Nephron (organoid): ENCODE results near the gene SCN1A.

Experiments
- H3K27ac Mint-ChIP-seq, 3 experiments: 2 replicates each; pipeline ENCODE4 v1.8.0; 2020; ENCODE audit warnings: mixed read lengths in 3 of 3, mild to moderate bottlenecking in 2 of 3, moderate library complexity in 1 of 3
- H3K27me3 Mint-ChIP-seq: 2 replicates; pipeline ENCODE4 v1.8.0; 2021; ENCODE audit warnings: low read depth, mild to moderate bottlenecking, moderate library complexity, mixed read lengths
- H3K36me3 Mint-ChIP-seq: 2 replicates; pipeline ENCODE4 v1.8.0; 2020; ENCODE audit warnings: low read depth, mixed read lengths
- H3K4me1 Mint-ChIP-seq: 2 replicates; pipeline ENCODE4 v1.8.0; 2020; ENCODE audit warnings: mixed read lengths
- H3K4me3 Mint-ChIP-seq, 3 experiments: 2 replicates each; pipeline ENCODE4 v1.8.0; 2020; ENCODE audit warnings: mild to moderate bottlenecking in 3 of 3, mixed read lengths in 3 of 3, moderate library complexity in 2 of 3
- H3K9me3 Mint-ChIP-seq: 2 replicates; pipeline ENCODE4 v1.8.0; 2020; ENCODE audit warnings: mixed read lengths
- CTCF ChIP-seq, 3 experiments: fragments of 200-600 bp; sonication (generic); IDR thresholded peaks; one replicate each; pipeline ENCODE4 v1.5.0; 2021; ENCODE audit warnings: antibody characterized with exemption in 3 of 3; ENCODE audit not compliant: unreplicated experiment in 3 of 3

Gene SCN1A

GRCh38 chr2:166127217-166128155 is at the start of gene SCN1A:
TSS of gene SCN1A (minus strand) at chr2:166128020. CDS start at chr2:166073621, 54,399 bp downstream.
- Mint-ChIP-seq H3K27me3 (peaks cover 15% of the 10 kb centered on the region), H3K4me1 (peaks cover 6% of the 10 kb centered on the region), H3K27ac (no peak within 1 kb of the TSS), H3K4me3 (peak within 1 kb of the TSS in 1 of 3 experiments; percentile 31), H3K36me3 (no peaks in the 10 kb centered on the region), H3K9me3 (no peaks in the 10 kb centered on the region)
- TF ChIP-seq CTCF (IDR thresholded peaks at IDR 0.05; ENCODE audit: unreplicated experiment in 3 of 3): peak; percentile 64 to 74 (median 74)

GRCh38 chr2:166173263-166173662 is 45.4 kb upstream of the SCN1A start:
- H3K27ac Mint-ChIP-seq: no peak overlapping the region
- H3K36me3 Mint-ChIP-seq: no peaks in the 10 kb centered on the region
- no peak overlapping the region for H3K4me3 Mint-ChIP-seq
- H3K9me3 Mint-ChIP-seq: no peaks in the 10 kb centered on the region
- H3K27me3 Mint-ChIP-seq: no peaks in the 10 kb centered on the region
- no peaks in the 10 kb centered on the region for H3K4me1 Mint-ChIP-seq
- no peak for TF ChIP-seq CTCF (IDR thresholded peaks at IDR 0.05; ENCODE audit: unreplicated experiment in 3 of 3)

- Mint-ChIP-seq H3K4me3 (no peak overlapping the region), H3K36me3 (no peaks in the 10 kb centered on the region), H3K9me3 (no peaks in the 10 kb centered on the region), H3K27me3 (no peaks in the 10 kb centered on the region), H3K27ac (no peak overlapping the region), H3K4me1 (peaks cover 12% of the 10 kb centered on the region)
- no peak for TF ChIP-seq CTCF (IDR thresholded peaks at IDR 0.05; ENCODE audit: unreplicated experiment in 3 of 3)
Observed at GRCh38 chr2:166171216-166171615, 43.4 kb upstream of the SCN1A start.

- H3K4me3 Mint-ChIP-seq: no peak overlapping the region
- H3K9me3 Mint-ChIP-seq: no peaks in the 10 kb centered on the region
- TF ChIP-seq CTCF (IDR thresholded peaks at IDR 0.05; ENCODE audit: unreplicated experiment in 3 of 3): no peak
- H3K27ac Mint-ChIP-seq: no peak overlapping the region
- H3K27me3 Mint-ChIP-seq: no peaks in the 10 kb centered on the region
- no peaks in the 10 kb centered on the region for H3K36me3 Mint-ChIP-seq
- peaks cover 15% of the 10 kb centered on the region for H3K4me1 Mint-ChIP-seq
Observed at GRCh38 chr2:166170356-166170755, 42.5 kb upstream of the SCN1A start.

GRCh38 chr2:166167449-166167848 is 39.6 kb upstream of the SCN1A start:
- H3K9me3 Mint-ChIP-seq: no peaks in the 10 kb centered on the region
- H3K36me3 Mint-ChIP-seq: no peaks in the 10 kb centered on the region
- TF ChIP-seq CTCF (IDR thresholded peaks at IDR 0.05; ENCODE audit: unreplicated experiment in 3 of 3): no peak
- H3K4me1 Mint-ChIP-seq: peaks cover 15% of the 10 kb centered on the region
- H3K27me3 Mint-ChIP-seq: no peaks in the 10 kb centered on the region
- peak overlapping the region; percentile 29 to 39 (median 35) for H3K27ac Mint-ChIP-seq
- H3K4me3 Mint-ChIP-seq: no peak overlapping the region

GRCh38 chr2:166163775-166164174 is 36.0 kb upstream of the SCN1A start:
- Mint-ChIP-seq H3K4me1 (peaks cover 19% of the 10 kb centered on the region), H3K27me3 (no peaks in the 10 kb centered on the region), H3K36me3 (no peaks in the 10 kb centered on the region), H3K27ac (no peak overlapping the region), H3K4me3 (no peak overlapping the region), H3K9me3 (no peaks in the 10 kb centered on the region)
- no peak for TF ChIP-seq CTCF (IDR thresholded peaks at IDR 0.05; ENCODE audit: unreplicated experiment in 3 of 3)
